ENCODE data around the gene FOXI2.

FOXI2 gene

DNA sequence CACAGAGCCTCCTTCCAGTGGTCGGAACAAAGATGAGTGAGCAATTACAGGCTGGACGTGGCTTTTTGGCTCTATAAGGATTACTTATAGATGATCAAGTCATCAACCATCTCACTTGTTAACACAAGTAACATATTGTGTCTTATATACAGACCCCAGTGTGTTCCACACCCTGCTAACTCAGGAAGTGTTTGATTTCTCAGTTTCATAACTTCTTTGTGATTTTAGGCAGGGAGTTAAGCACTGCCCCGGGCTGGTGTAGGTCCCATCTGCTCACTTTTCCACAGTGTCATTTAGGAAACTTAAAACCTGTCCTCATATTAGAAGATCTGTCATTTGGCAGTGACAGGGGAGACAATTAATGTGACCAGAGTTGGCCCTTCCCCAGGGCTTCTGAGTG, 6.2 kb downstream of the FOXI2 start:
- Histone ChIP-seq H2AK5ac (ENCODE audit: low read length, severe bottlenecking) (no peak overlapping the region), H3K4me1 (ENCODE audit: control insufficient read depth, insufficient read depth, low read depth, low read length) (no peaks in the 10 kb centered on the region), H3K4me3 (ENCODE audit: insufficient read depth in 1 of 2, low read depth in 1 of 2, low read length in 2 of 2) (no peak overlapping the region), H2BK5ac (ENCODE audit: low read depth, low read length, poor library complexity, severe bottlenecking) (no peak overlapping the region), H3K14ac (ENCODE audit: low read length in 2 of 2) (no peak overlapping the region), H3K4me2 (ENCODE audit: low read length, poor library complexity, severe bottlenecking) (no peak overlapping the region), H2BK12ac (ENCODE audit: low read length in 2 of 2) (no peak overlapping the region), H3K27ac (ENCODE audit: low read length, poor library complexity, severe bottlenecking) (no peak overlapping the region), H3K27me3 (ENCODE audit: control insufficient read depth in 1 of 2, insufficient read depth in 1 of 2, low read length in 2 of 2) (peaks cover 21 to 39% of the 10 kb centered on the region in 2 experiments), H4K91ac (ENCODE audit: low read length) (no peak overlapping the region), H2BK120ac (ENCODE audit: low read depth, low read length) (no peak overlapping the region), H3K79me1 (replicated peaks; ENCODE audit: low read length, poor library complexity, severe bottlenecking) (no peaks in the 10 kb centered on the region), H2BK15ac (ENCODE audit: low read depth, poor library complexity, severe bottlenecking) (no peak overlapping the region), H3K9me3 (ENCODE audit: control insufficient read depth, low read length) (no peaks in the 10 kb centered on the region), H3K36me3 (ENCODE audit: control insufficient read depth in 1 of 2, insufficient read depth in 2 of 2, low read depth in 1 of 2, low read length in 2 of 2) (no peaks in the 10 kb centered on the region), H3K9ac (ENCODE audit: low read length) (no peak overlapping the region), H2AFZ (ENCODE audit: low read depth, low read length) (no peak overlapping the region), H3K4ac (ENCODE audit: low read depth in 1 of 2, low read length in 2 of 2) (no peak overlapping the region), H4K8ac (ENCODE audit: low read length) (no peak overlapping the region), H3K23ac (ENCODE audit: low read length in 2 of 2) (no peak overlapping the region), H3K18ac (ENCODE audit: low read depth in 1 of 2, low read length in 2 of 2) (no peak overlapping the region)
- no peak for DNase-seq
- WGBS: 69% methylated on average over 2 of the region's 3 CpGs

DNA sequence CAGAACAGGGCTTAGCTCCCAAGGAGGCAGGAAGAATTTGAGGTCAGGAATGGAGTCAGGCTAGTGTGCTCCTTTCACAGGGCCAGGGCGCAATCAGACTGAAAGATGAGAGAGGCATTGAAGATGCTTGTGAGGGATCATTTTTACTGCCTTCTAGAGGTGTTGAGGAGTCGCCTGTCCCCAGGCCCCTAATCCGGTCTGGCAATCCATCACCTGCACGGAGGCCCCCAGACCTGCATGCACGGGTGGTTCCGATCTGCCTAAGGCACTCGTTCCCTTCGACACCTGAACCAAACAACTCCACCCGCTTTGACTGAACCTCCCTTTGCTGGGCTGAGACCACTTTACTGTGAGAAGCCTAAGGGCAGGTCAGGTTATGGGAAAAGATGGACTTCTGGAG, 8.0 kb downstream of the FOXI2 start:
- WGBS: 90% methylated on average over 8 of the region's 9 CpGs
- no peak overlapping the region for H3K27ac ChIP-seq (ENCODE audit: low read length, poor library complexity, severe bottlenecking)

DNA sequence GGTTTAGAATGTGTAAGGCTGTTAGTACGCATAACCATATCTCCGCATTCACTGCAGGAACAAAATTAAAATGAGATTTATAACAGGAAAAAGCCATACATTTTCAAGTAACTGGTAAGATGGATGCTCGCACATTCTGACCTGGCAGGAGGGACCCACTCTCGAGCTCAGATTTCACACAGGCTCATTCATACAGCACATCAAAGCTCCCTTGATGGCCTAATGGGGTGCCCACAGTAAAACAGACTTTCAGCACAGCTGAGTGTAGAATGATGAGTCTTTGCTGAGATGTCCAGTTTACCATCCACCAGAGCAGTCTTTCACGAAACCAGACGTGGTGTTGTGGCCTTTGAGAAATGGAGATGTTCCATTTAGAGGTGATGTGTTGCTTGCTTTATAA, 8.9 kb downstream of the FOXI2 start:
- Histone ChIP-seq H2BK120ac (ENCODE audit: low read depth, low read length) (no peak overlapping the region), H4K8ac (ENCODE audit: low read length) (no peak overlapping the region), H2AK5ac (ENCODE audit: low read length, severe bottlenecking) (no peak overlapping the region), H3K36me3 (ENCODE audit: control insufficient read depth in 1 of 2, insufficient read depth in 2 of 2, low read depth in 1 of 2, low read length in 2 of 2) (no peaks in the 10 kb centered on the region), H2AFZ (ENCODE audit: low read depth, low read length) (no peak overlapping the region), H3K4me2 (ENCODE audit: low read length, poor library complexity, severe bottlenecking) (no peak overlapping the region), H2BK5ac (ENCODE audit: low read depth, low read length, poor library complexity, severe bottlenecking) (no peak overlapping the region), H2BK12ac (ENCODE audit: low read length in 2 of 2) (no peak overlapping the region), H3K27me3 (ENCODE audit: control insufficient read depth in 1 of 2, insufficient read depth in 1 of 2, low read length in 2 of 2) (peaks cover 3 to 22% of the 10 kb centered on the region in 2 experiments), H3K79me1 (replicated peaks; ENCODE audit: low read length, poor library complexity, severe bottlenecking) (no peaks in the 10 kb centered on the region), H4K91ac (ENCODE audit: low read length) (no peak overlapping the region), H3K23ac (ENCODE audit: low read length in 2 of 2) (no peak overlapping the region), H3K14ac (ENCODE audit: low read length in 2 of 2) (peak overlapping the region in 1 of 2 experiments; percentile 20), H3K18ac (ENCODE audit: low read depth in 1 of 2, low read length in 2 of 2) (no peak overlapping the region), H2BK15ac (ENCODE audit: low read depth, poor library complexity, severe bottlenecking) (no peak overlapping the region), H3K9ac (ENCODE audit: low read length) (no peak overlapping the region), H3K9me3 (ENCODE audit: control insufficient read depth, low read length) (no peaks in the 10 kb centered on the region), H3K4me3 (ENCODE audit: insufficient read depth in 1 of 2, low read depth in 1 of 2, low read length in 2 of 2) (no peak overlapping the region), H3K27ac (ENCODE audit: low read length, poor library complexity, severe bottlenecking) (no peak overlapping the region), H3K4ac (ENCODE audit: low read depth in 1 of 2, low read length in 2 of 2) (no peak overlapping the region), H3K4me1 (ENCODE audit: control insufficient read depth, insufficient read depth, low read depth, low read length) (no peaks in the 10 kb centered on the region)
- 69% methylated on average over 4 of the region's 6 CpGs for WGBS
- no peak for DNase-seq

More for the DNA sequence above, 8.0 kb downstream of the FOXI2 start:
- Histone ChIP-seq H2AFZ (ENCODE audit: low read depth, low read length) (no peak overlapping the region), H2BK120ac (ENCODE audit: low read depth, low read length) (no peak overlapping the region), H3K9me3 (ENCODE audit: control insufficient read depth, low read length) (no peaks in the 10 kb centered on the region), H3K36me3 (ENCODE audit: control insufficient read depth in 1 of 2, insufficient read depth in 2 of 2, low read depth in 1 of 2, low read length in 2 of 2) (no peaks in the 10 kb centered on the region), H3K14ac (ENCODE audit: low read length in 2 of 2) (no peak overlapping the region), H3K4me3 (ENCODE audit: insufficient read depth in 1 of 2, low read depth in 1 of 2, low read length in 2 of 2) (no peak overlapping the region), H3K9ac (ENCODE audit: low read length) (no peak overlapping the region), H3K4ac (ENCODE audit: low read depth in 1 of 2, low read length in 2 of 2) (no peak overlapping the region), H2BK12ac (ENCODE audit: low read length in 2 of 2) (no peak overlapping the region), H3K79me1 (replicated peaks; ENCODE audit: low read length, poor library complexity, severe bottlenecking) (no peaks in the 10 kb centered on the region), H2BK15ac (ENCODE audit: low read depth, poor library complexity, severe bottlenecking) (no peak overlapping the region), H4K8ac (ENCODE audit: low read length) (no peak overlapping the region), H3K18ac (ENCODE audit: low read depth in 1 of 2, low read length in 2 of 2) (no peak overlapping the region), H3K4me1 (ENCODE audit: control insufficient read depth, insufficient read depth, low read depth, low read length) (no peaks in the 10 kb centered on the region), H4K91ac (ENCODE audit: low read length) (no peak overlapping the region), H3K4me2 (ENCODE audit: low read length, poor library complexity, severe bottlenecking) (no peak overlapping the region), H2AK5ac (ENCODE audit: low read length, severe bottlenecking) (no peak overlapping the region), H2BK5ac (ENCODE audit: low read depth, low read length, poor library complexity, severe bottlenecking) (no peak overlapping the region), H3K23ac (ENCODE audit: low read length in 2 of 2) (no peak overlapping the region), H3K27me3 (ENCODE audit: control insufficient read depth in 1 of 2, insufficient read depth in 1 of 2, low read length in 2 of 2) (peaks cover 6 to 26% of the 10 kb centered on the region in 2 experiments)
- DNase-seq: no peak

DNA sequence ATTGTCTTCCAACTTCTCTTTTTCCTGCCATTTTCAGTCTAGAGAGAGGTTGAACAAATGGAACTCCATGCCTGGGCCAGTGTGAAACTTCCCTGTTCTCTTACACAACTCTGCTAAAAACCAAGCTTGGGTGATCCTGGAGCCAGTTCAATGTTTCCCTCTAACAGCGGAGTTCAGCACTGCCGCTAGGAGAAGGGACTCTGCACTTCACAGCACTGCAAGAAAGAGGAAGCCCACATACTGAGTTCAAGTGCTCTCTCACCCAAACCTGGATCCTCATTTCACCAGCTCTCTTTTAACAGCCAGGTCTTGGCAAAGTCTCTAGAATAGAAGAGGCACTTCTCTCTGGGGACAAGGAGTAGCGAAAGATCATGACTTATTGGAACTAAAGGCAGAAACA, 18.8 kb downstream of the FOXI2 start:
- Histone ChIP-seq H3K9ac (ENCODE audit: low read length) (no peak overlapping the region), H3K79me1 (replicated peaks; ENCODE audit: low read length, poor library complexity, severe bottlenecking) (no peaks in the 10 kb centered on the region), H4K8ac (ENCODE audit: low read length) (no peak overlapping the region), H3K27me3 (ENCODE audit: control insufficient read depth in 1 of 2, insufficient read depth in 1 of 2, low read length in 2 of 2) (no peaks in the 10 kb centered on the region), H4K91ac (ENCODE audit: low read length) (no peak overlapping the region), H3K4me3 (ENCODE audit: insufficient read depth in 1 of 2, low read depth in 1 of 2, low read length in 2 of 2) (no peak overlapping the region), H2BK12ac (ENCODE audit: low read length in 2 of 2) (no peak overlapping the region), H3K4ac (ENCODE audit: low read depth in 1 of 2, low read length in 2 of 2) (no peak overlapping the region), H3K9me3 (ENCODE audit: control insufficient read depth, low read length) (no peaks in the 10 kb centered on the region), H3K4me1 (ENCODE audit: control insufficient read depth, insufficient read depth, low read depth, low read length) (no peaks in the 10 kb centered on the region), H2BK120ac (ENCODE audit: low read depth, low read length) (no peak overlapping the region), H3K4me2 (ENCODE audit: low read length, poor library complexity, severe bottlenecking) (no peak overlapping the region), H3K23ac (ENCODE audit: low read length in 2 of 2) (no peak overlapping the region), H3K18ac (ENCODE audit: low read depth in 1 of 2, low read length in 2 of 2) (no peak overlapping the region), H3K36me3 (ENCODE audit: control insufficient read depth in 1 of 2, insufficient read depth in 2 of 2, low read depth in 1 of 2, low read length in 2 of 2) (no peaks in the 10 kb centered on the region), H2AK5ac (ENCODE audit: low read length, severe bottlenecking) (no peak overlapping the region), H3K27ac (ENCODE audit: low read length, poor library complexity, severe bottlenecking) (no peak overlapping the region), H2BK5ac (ENCODE audit: low read depth, low read length, poor library complexity, severe bottlenecking) (no peak overlapping the region), H2AFZ (ENCODE audit: low read depth, low read length) (no peak overlapping the region), H2BK15ac (ENCODE audit: low read depth, poor library complexity, severe bottlenecking) (no peak overlapping the region), H3K14ac (ENCODE audit: low read length in 2 of 2) (no peak overlapping the region)
- 52% methylated on average over 3 of the region's 3 CpGs for WGBS
- no peak for DNase-seq

All from mesenchymal stem cell (in vitro differentiated cells and primary cell).